OCI-LY1 (cell line): Measurements from ENCODE around the gene GFOD1.

ENCODE experiments used
- CTCF ChIP-seq: fragments of 200-600 bp; sonication (generic), shearing (Covaris generic); IDR thresholded peaks from 2 replicates; pipeline ENCODE4 v1.5.1; 2017; ENCODE audit warnings: mild to moderate bottlenecking, antibody characterized with exemption, low read length, moderate library complexity, mixed read lengths
- EZH2 ChIP-seq: fragments of 200-600 bp; sonication (generic), shearing (Covaris generic); IDR thresholded peaks from 2 replicates; pipeline ENCODE4 v1.8.0; 2017; ENCODE audit warnings: borderline replicate concordance, mixed run types, mild to moderate bottlenecking, antibody characterized with exemption, low read length, moderate library complexity, mixed read lengths

- no peak for TF ChIP-seq CTCF
- TF ChIP-seq EZH2, result no peak
Measured at GRCh38 chr6:13484138-13484708, 3.2 kb downstream of the GFOD1 start.
